Naive thymus-derived CD4-positive, alpha-beta T cell (primary cell): ENCODE results near the gene IRF7. TPM values are rescaled to one million over a fixed set of nuclear protein-coding genes. Genes with fewer than 3 reads are reported as not detected.

Experiments used
- ATAC-seq: fragments of 150-1000 bp; cut with Tn5 transposase; 2 replicates; pipeline ENCODE4 v1.10.0; 2021; ENCODE audit warnings: mild to moderate bottlenecking, moderate library complexity
- CTCF ChIA-PET: fragments of 350-600 bp; sonication (Branson Sonifier 250); formaldehyde crosslinking; loops from one replicate; lab custom pipeline; 2021; ENCODE audit warnings: antibody characterized with exemption; lab: Charles Lee
- POLR2A ChIA-PET: fragments of 350-600 bp; sonication (Branson Sonifier 250); formaldehyde crosslinking; loops from one replicate; lab custom pipeline; 2021; ENCODE audit warnings: antibody characterized with exemption, inconsistent platforms; lab: Charles Lee
- DNase-seq, 9 donors: peaks; one replicate each; pipeline versions ENCODE4 v3.0.0 to v3.0.0-alpha.2; 2020 to 2022; ENCODE audit warnings: mixed read lengths in 1 of 9
- H3K27ac ChIP-seq: one replicate; pipeline ENCODE4 v1.7.0; 2013; ENCODE audit warnings: mild to moderate bottlenecking, low read depth, low read length, moderate library complexity
- H3K27me3 ChIP-seq, 2 donors: one replicate each; pipeline ENCODE4 v1.7.0; 2013; ENCODE audit warnings: low read length in 2 of 2, mild to moderate bottlenecking in 2 of 2, moderate library complexity in 2 of 2; ENCODE audit not compliant: control insufficient read depth in 2 of 2, insufficient read depth in 2 of 2
- H3K36me3 ChIP-seq, 3 experiments: 1 replicate in 2 of 3; 2 replicates in 1 of 3; pipeline ENCODE4 v1.7.0; 2013; ENCODE audit warnings: low read length in 3 of 3, mild to moderate bottlenecking in 3 of 3, moderate library complexity in 1 of 3; ENCODE audit not compliant: insufficient read depth in 3 of 3, control insufficient read depth in 2 of 3
- H3K4me1 ChIP-seq, 2 donors: one replicate each; pipeline ENCODE4 v1.7.0; 2013; ENCODE audit warnings: low read length in 2 of 2, mild to moderate bottlenecking in 2 of 2, moderate library complexity in 1 of 2; ENCODE audit not compliant: control insufficient read depth in 2 of 2, insufficient read depth in 2 of 2
- H3K4me3 ChIP-seq: 2 replicates; pipeline ENCODE4 v1.7.0; 2013; ENCODE audit warnings: mild to moderate bottlenecking, low read length
- H3K9me3 ChIP-seq, 3 experiments: 1 replicate in 2 of 3; 2 replicates in 1 of 3; pipeline ENCODE4 v1.7.0; 2013; ENCODE audit warnings: low read length in 3 of 3; ENCODE audit not compliant: control insufficient read depth in 2 of 3
- H3K27ac Mint-ChIP-seq, 9 donors: one replicate each; pipeline ENCODE4 v1.8.0; 2020 to 2022; ENCODE audit warnings: mixed read lengths in 9 of 9, mild to moderate bottlenecking in 8 of 9, moderate library complexity in 5 of 9, inconsistent platforms in 2 of 9
- H3K27me3 Mint-ChIP-seq, 5 donors: one replicate each; pipeline ENCODE4 v1.8.0; 2021 to 2022; ENCODE audit warnings: mixed read lengths in 5 of 5, mild to moderate bottlenecking in 1 of 5
- H3K36me3 Mint-ChIP-seq, 5 donors: one replicate each; pipeline ENCODE4 v1.8.0; 2020 to 2022; ENCODE audit warnings: mixed read lengths in 5 of 5, mild to moderate bottlenecking in 3 of 5, inconsistent platforms in 1 of 5
- H3K4me1 Mint-ChIP-seq, 7 donors: one replicate each; pipeline ENCODE4 v1.8.0; 2020 to 2022; ENCODE audit warnings: mixed read lengths in 7 of 7, mild to moderate bottlenecking in 3 of 7, inconsistent platforms in 1 of 7
- H3K4me3 Mint-ChIP-seq, 10 donors: one replicate each; pipeline ENCODE4 v1.8.0; 2020 to 2022; ENCODE audit warnings: mild to moderate bottlenecking in 10 of 10, mixed read lengths in 10 of 10, moderate library complexity in 6 of 10, inconsistent platforms in 2 of 10
- H3K9me3 Mint-ChIP-seq, 11 donors: one replicate each; pipeline ENCODE4 v1.8.0; 2020 to 2022; ENCODE audit warnings: mixed read lengths in 11 of 11, mild to moderate bottlenecking in 4 of 11, inconsistent platforms in 1 of 11, moderate library complexity in 1 of 11
- intact Hi-C, 2 donors: fragments of 100-400 bp; cut with micrococcal nuclease; formaldehyde crosslinking; loops; one replicate each; pipeline ENCODE4 v1.15.1; 2023
- polyA plus RNA-seq, 2 donors: library from polyadenylated mRNA; unstranded; fragments of 300-500 nt; fragmentation: Illumina TruSeq; gene quantifications; one replicate each; pipeline ENCODE4 v1.2.3, GENCODE V29; 2021
- total RNA-seq, 6 experiments: library from RNA in 5 of 6; stranded (reverse) in 5 of 6; gene quantifications; 1 replicate in 5 of 6; 2 replicates in 1 of 6; pipeline ENCODE4 v1.2.3 and lab custom pipeline; 2021 to 2026

The IRF7 gene
- total and polyA plus RNA-seq, 7 experiments from 2014 or later, result 25.9 to 134 (median 63.3) TPM

- peak overlapping the region in 2 of 9 donors; percentile 42 to 62 for H3K27ac Mint-ChIP-seq
- ChIA-PET POLR2A (interaction anchor here (0.6 to 1.1 kb wide), 3 partner anchors 15 to 142 kb away, joined by 3 to 4 read pairs (median 4); no protein-coding TSS in a partner anchor), CTCF (interaction anchor here (0.6 kb wide), 1 partner anchor 186 kb away, joined by 3 read pairs; no protein-coding TSS in a partner anchor)
- H3K4me1 Mint-ChIP-seq, result peaks cover 32 to 54% (median 43%) of the 10 kb centered on the region in 7 donors
- intact Hi-C loops, result no loop called here
- Histone ChIP-seq H3K27me3 (no peaks in the 10 kb centered on the region), H3K9me3 (no peaks in the 10 kb centered on the region), H3K4me1 (peaks cover 16 to 23% of the 10 kb centered on the region in 2 donors), H3K27ac (no peak overlapping the region), H3K36me3 (peaks cover 10 to 52% (median 16%) of the 10 kb centered on the region in 3 experiments), H3K4me3 (no peak overlapping the region)
- no peaks in the 10 kb centered on the region for H3K27me3 Mint-ChIP-seq
- ATAC-seq (no peak), DNase-seq (no peak)
- H3K36me3 Mint-ChIP-seq, result peaks cover 2 to 25% (median 15%) of the 10 kb centered on the region in 5 donors
- H3K4me3 Mint-ChIP-seq, result no peak overlapping the region
- no peaks in the 10 kb centered on the region for H3K9me3 Mint-ChIP-seq
These were observed 31.5 kb downstream of the IRF7 start for GRCh38 chr11:584287-584686.

- H3K36me3 ChIP-seq, result peaks cover 0 to 49% (median 12%) of the 10 kb centered on the region in 3 experiments
- no peaks in the 10 kb centered on the region for H3K9me3 ChIP-seq
- ChIA-PET CTCF (interaction anchor here (0.7 kb wide), 1 partner anchor 74 kb away, joined by 3 read pairs; no protein-coding TSS in a partner anchor), POLR2A (interaction anchor here (1.0 kb wide), 1 partner anchor 46 kb away, joined by 3 read pairs; the partner anchor contains the start of gene HRAS)
- no peak overlapping the region for H3K27ac ChIP-seq
- H3K27me3 Mint-ChIP-seq, result no peaks in the 10 kb centered on the region
- DNase-seq (no peak), ATAC-seq (no peak)
- no peaks in the 10 kb centered on the region for H3K9me3 Mint-ChIP-seq
- intact Hi-C loops, result no loop called here
- H3K27me3 ChIP-seq, result no peaks in the 10 kb centered on the region
- no peak overlapping the region for H3K4me3 Mint-ChIP-seq
- H3K4me1 ChIP-seq, result peaks cover 24 to 33% of the 10 kb centered on the region in 2 donors
- H3K27ac Mint-ChIP-seq, result no peak overlapping the region
- peaks cover 41 to 57% (median 49%) of the 10 kb centered on the region in 7 donors for H3K4me1 Mint-ChIP-seq
- no peak overlapping the region for H3K4me3 ChIP-seq
- H3K36me3 Mint-ChIP-seq, result peaks cover 0 to 18% (median 8%) of the 10 kb centered on the region in 5 donors
These were observed 34.0 kb downstream of the IRF7 start for GRCh38 chr11:581752-582151.

GRCh38 chr11:581342-581741, 34.4 kb downstream of the IRF7 start:
- DNase-seq (no peak), ATAC-seq (no peak)
- ChIA-PET POLR2A (interaction anchor here (1.0 kb wide), 1 partner anchor 46 kb away, joined by 3 read pairs; the partner anchor contains the start of gene HRAS), CTCF (interaction anchor here (0.6 to 0.7 kb wide), 2 partner anchors 25 to 346 kb away, joined by 3 to 5 read pairs; no protein-coding TSS in a partner anchor)
- Mint-ChIP-seq H3K27me3 (no peaks in the 10 kb centered on the region), H3K27ac (peak overlapping the region in 5 of 9 donors; percentile 3 to 60 (median 39)), H3K36me3 (peaks cover 0 to 17% (median 6%) of the 10 kb centered on the region in 5 donors), H3K4me3 (peak overlapping the region in 5 of 10 donors; percentile 1 to 39 (median 27)), H3K9me3 (no peaks in the 10 kb centered on the region), H3K4me1 (peaks cover 38 to 54% (median 45%) of the 10 kb centered on the region in 7 donors)
- H3K4me1 ChIP-seq, result peaks cover 24 to 33% of the 10 kb centered on the region in 2 donors
- H3K27ac ChIP-seq, result no peak overlapping the region
- no peak overlapping the region for H3K4me3 ChIP-seq
- intact Hi-C loops, result no loop called here
- H3K9me3 ChIP-seq, result no peaks in the 10 kb centered on the region
- peaks cover 0 to 45% (median 12%) of the 10 kb centered on the region in 3 experiments for H3K36me3 ChIP-seq
- H3K27me3 ChIP-seq, result no peaks in the 10 kb centered on the region

- DNase-seq (no peak), ATAC-seq (no peak)
- Histone ChIP-seq H3K36me3 (peaks cover 0 to 46% (median 12%) of the 10 kb centered on the region in 3 experiments), H3K4me1 (peaks cover 26 to 34% of the 10 kb centered on the region in 2 donors), H3K9me3 (no peaks in the 10 kb centered on the region), H3K27ac (no peak overlapping the region), H3K4me3 (no peak overlapping the region), H3K27me3 (no peaks in the 10 kb centered on the region)
- ChIA-PET POLR2A (no interaction called here), CTCF (no interaction called here)
- H3K36me3 Mint-ChIP-seq, result peaks cover 0 to 17% (median 4%) of the 10 kb centered on the region in 5 donors
- intact Hi-C loops, result loop anchor here in 1 of 2 donors (5.0 kb wide), 1 partner anchor 343 kb away; the partner anchor contains the start of genes PSMD13 and SIRT3
- peak overlapping the region in 3 of 9 donors; percentile 43 to 62 (median 53) for H3K27ac Mint-ChIP-seq
- H3K4me1 Mint-ChIP-seq, result peaks cover 36 to 56% (median 43%) of the 10 kb centered on the region in 7 donors
- H3K9me3 Mint-ChIP-seq, result no peaks in the 10 kb centered on the region
- peak overlapping the region in 9 of 10 donors; percentile 29 to 94 (median 47) for H3K4me3 Mint-ChIP-seq
- peaks cover 0 to 2% (median 0%) of the 10 kb centered on the region in 5 donors for H3K27me3 Mint-ChIP-seq
These were observed 35.7 kb downstream of the IRF7 start for GRCh38 chr11:579830-580601.

- Histone ChIP-seq H3K27ac (peak overlapping the region; percentile 14), H3K36me3 (peaks cover 0 to 35% (median 3%) of the 10 kb centered on the region in 3 experiments), H3K9me3 (no peaks in the 10 kb centered on the region), H3K4me3 (peak overlapping the region; percentile 70), H3K4me1 (peaks cover 26 to 44% of the 10 kb centered on the region in 2 donors), H3K27me3 (no peaks in the 10 kb centered on the region)
- Mint-ChIP-seq H3K27ac (peak overlapping the region in 7 of 9 donors; percentile 19 to 87 (median 77)), H3K36me3 (peaks cover 0 to 12% (median 4%) of the 10 kb centered on the region in 5 donors), H3K4me3 (peak overlapping the region; percentile 72 to 94 (median 88)), H3K9me3 (no peaks in the 10 kb centered on the region), H3K27me3 (peaks cover 0 to 9% (median 0%) of the 10 kb centered on the region in 5 donors), H3K4me1 (peaks cover 48 to 68% (median 55%) of the 10 kb centered on the region in 7 donors)
- CTCF ChIA-PET, result interaction anchor here (1.0 to 1.4 kb wide), 2 partner anchors 23 to 146 kb away, joined by 3 read pairs; no protein-coding TSS in a partner anchor
- no peak for DNase-seq
- POLR2A ChIA-PET, result interaction anchor here (0.5 to 2.0 kb wide), 6 partner anchors 8 to 117 kb away, joined by 3 to 8 read pairs (median 3); partner anchors contain the start of gene TMEM80
- no peak for ATAC-seq
- intact Hi-C loops, result loop anchor here in 1 of 2 donors (5.0 kb wide), 1 partner anchor 341 kb away; the partner anchor contains the start of genes PSMD13 and SIRT3
These were observed 37.3 kb downstream of the IRF7 start for GRCh38 chr11:578276-579035.
